ENCODE measurements around the gene EPC2. TPM values are rescaled to one million over a fixed set of nuclear protein-coding genes. Genes with fewer than 3 reads are reported as not detected.

The EPC2 gene
- total RNA-seq, 1 experiment from 2014 or later: 29.4 TPM

- no peak for DNase-seq
- CTCF ChIA-PET: no interaction called here
- no peak overlapping the region for H3K4me3 Mint-ChIP-seq (ENCODE audit: low read depth, unreplicated experiment)
- H3K27ac Mint-ChIP-seq (ENCODE audit: unreplicated experiment): no peak overlapping the region
- no peaks in the 10 kb centered on the region for H3K4me1 Mint-ChIP-seq (ENCODE audit: low read depth, unreplicated experiment)
- no peaks in the 10 kb centered on the region for H3K9me3 Mint-ChIP-seq (ENCODE audit: low read depth, unreplicated experiment)
- peaks cover 35% of the 10 kb centered on the region for H3K27me3 Mint-ChIP-seq (ENCODE audit: unreplicated experiment)
- H3K36me3 Mint-ChIP-seq (ENCODE audit: insufficient read depth, unreplicated experiment): no peaks in the 10 kb centered on the region
- intact Hi-C loops (cut with micrococcal nuclease; ENCODE audit: unreplicated experiment): no loop called here
- no peak for TF ChIP-seq CTCF (IDR thresholded peaks at IDR 0.05; ENCODE audit: unreplicated experiment)
- no TSS peak for BruUV-seq (replicated peaks)
These were observed 41.0 kb upstream of the EPC2 start for GRCh38 chr2:148603562-148603920.

- no peak for DNase-seq
- no peak overlapping the region for H3K4me3 Mint-ChIP-seq (ENCODE audit: low read depth, unreplicated experiment)
- no peak for TF ChIP-seq CTCF (IDR thresholded peaks at IDR 0.05; ENCODE audit: unreplicated experiment)
- peaks cover 21% of the 10 kb centered on the region for H3K27me3 Mint-ChIP-seq (ENCODE audit: unreplicated experiment)
- BruUV-seq (replicated peaks): no TSS peak
- H3K27ac Mint-ChIP-seq (ENCODE audit: unreplicated experiment): no peak overlapping the region
- intact Hi-C loops (cut with micrococcal nuclease; ENCODE audit: unreplicated experiment): no loop called here
- H3K4me1 Mint-ChIP-seq (ENCODE audit: low read depth, unreplicated experiment): no peaks in the 10 kb centered on the region
- CTCF ChIA-PET: no interaction called here
- H3K36me3 Mint-ChIP-seq (ENCODE audit: insufficient read depth, unreplicated experiment): no peaks in the 10 kb centered on the region
- H3K9me3 Mint-ChIP-seq (ENCODE audit: low read depth, unreplicated experiment): no peaks in the 10 kb centered on the region
These were observed 39.6 kb upstream of the EPC2 start for GRCh38 chr2:148604927-148605326.

- H3K4me1 Mint-ChIP-seq (ENCODE audit: low read depth, unreplicated experiment): no peaks in the 10 kb centered on the region
These were observed 37.0 kb upstream of the EPC2 start for GRCh38 chr2:148607566-148607965.

GRCh38 chr2:148613231-148614013, 31.1 kb upstream of the EPC2 start:
- intact Hi-C loops (cut with micrococcal nuclease; ENCODE audit: unreplicated experiment): no loop called here
- no peak for TF ChIP-seq CTCF (IDR thresholded peaks at IDR 0.05; ENCODE audit: unreplicated experiment)
- Mint-ChIP-seq H3K36me3 (ENCODE audit: insufficient read depth, unreplicated experiment) (no peaks in the 10 kb centered on the region), H3K27me3 (ENCODE audit: unreplicated experiment) (no peaks in the 10 kb centered on the region), H3K27ac (ENCODE audit: unreplicated experiment) (peak overlapping the region; percentile 66), H3K9me3 (ENCODE audit: low read depth, unreplicated experiment) (no peaks in the 10 kb centered on the region), H3K4me3 (ENCODE audit: low read depth, unreplicated experiment) (no peak overlapping the region), H3K4me1 (ENCODE audit: low read depth, unreplicated experiment) (peaks cover 23% of the 10 kb centered on the region)
- no peak for DNase-seq
- BruUV-seq (replicated peaks): no TSS peak
- CTCF ChIA-PET: interaction anchor here (0.6 to 3.0 kb wide), 2 partner anchors 32 to 587 kb away, joined by 5 to 15 read pairs; no protein-coding TSS in a partner anchor

More at GRCh38 chr2:148607566-148607965, 37.0 kb upstream of the EPC2 start:
- Mint-ChIP-seq H3K9me3 (ENCODE audit: low read depth, unreplicated experiment) (no peaks in the 10 kb centered on the region), H3K4me3 (ENCODE audit: low read depth, unreplicated experiment) (no peak overlapping the region), H3K27ac (ENCODE audit: unreplicated experiment) (no peak overlapping the region), H3K36me3 (ENCODE audit: insufficient read depth, unreplicated experiment) (no peaks in the 10 kb centered on the region), H3K27me3 (ENCODE audit: unreplicated experiment) (no peaks in the 10 kb centered on the region)
- intact Hi-C loops (cut with micrococcal nuclease; ENCODE audit: unreplicated experiment): no loop called here
- BruUV-seq (replicated peaks): no TSS peak
- TF ChIP-seq CTCF (IDR thresholded peaks at IDR 0.05; ENCODE audit: unreplicated experiment): no peak
- CTCF ChIA-PET: no interaction called here
- DNase-seq: no peak

Data from Calu3 (cell line).